Right lobe of liver (tissue), 4 donors: Measurements from ENCODE around the gene CDC42EP4.

Experiments
- POLR2A ChIP-seq: fragments of 450-650 bp; IDR thresholded peaks from one replicate; pipeline ENCODE4 v1.6.1; 2017; ENCODE audit warnings: antibody characterized with exemption, mild to moderate bottlenecking
- TF ChIP-seq, protein P1 (sequence below), 4 donors: fragments of 200-600 bp in 3 of 4; fragments of 450-650 bp in 1 of 4; IDR thresholded peaks; one replicate each; pipeline versions ENCODE4 v1.5.1 to v1.8.0; 2016 to 2022; ENCODE audit warnings: antibody characterized with exemption in 4 of 4, mild to moderate bottlenecking in 2 of 4
- donor health status: DM: no; HTN: no; CAD: no.
- donor health status: DM: no; HTN: no; CAD: no.
- donor health status: DM: no; HTN: yes; CAD: no.

DNA sequence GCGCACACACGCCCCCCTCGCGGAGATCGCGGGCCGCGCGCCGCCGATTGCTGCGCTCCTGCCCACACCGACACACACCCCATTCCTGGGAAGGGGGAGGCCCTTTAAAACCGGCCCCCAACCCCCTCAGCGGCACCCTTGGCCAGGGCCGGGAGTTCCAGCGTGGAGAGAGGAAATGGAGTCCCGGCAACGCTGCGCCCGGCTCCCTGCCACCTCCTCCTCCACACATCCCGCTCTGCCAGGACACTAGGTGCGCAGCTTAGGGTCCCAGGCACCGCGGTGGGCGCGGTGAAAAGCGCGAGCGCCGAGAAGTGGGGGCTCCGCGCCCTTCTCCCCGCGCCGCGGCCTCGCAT, 397 bp downstream of the CDC42EP4 start:
- TF ChIP-seq, protein P1, sequence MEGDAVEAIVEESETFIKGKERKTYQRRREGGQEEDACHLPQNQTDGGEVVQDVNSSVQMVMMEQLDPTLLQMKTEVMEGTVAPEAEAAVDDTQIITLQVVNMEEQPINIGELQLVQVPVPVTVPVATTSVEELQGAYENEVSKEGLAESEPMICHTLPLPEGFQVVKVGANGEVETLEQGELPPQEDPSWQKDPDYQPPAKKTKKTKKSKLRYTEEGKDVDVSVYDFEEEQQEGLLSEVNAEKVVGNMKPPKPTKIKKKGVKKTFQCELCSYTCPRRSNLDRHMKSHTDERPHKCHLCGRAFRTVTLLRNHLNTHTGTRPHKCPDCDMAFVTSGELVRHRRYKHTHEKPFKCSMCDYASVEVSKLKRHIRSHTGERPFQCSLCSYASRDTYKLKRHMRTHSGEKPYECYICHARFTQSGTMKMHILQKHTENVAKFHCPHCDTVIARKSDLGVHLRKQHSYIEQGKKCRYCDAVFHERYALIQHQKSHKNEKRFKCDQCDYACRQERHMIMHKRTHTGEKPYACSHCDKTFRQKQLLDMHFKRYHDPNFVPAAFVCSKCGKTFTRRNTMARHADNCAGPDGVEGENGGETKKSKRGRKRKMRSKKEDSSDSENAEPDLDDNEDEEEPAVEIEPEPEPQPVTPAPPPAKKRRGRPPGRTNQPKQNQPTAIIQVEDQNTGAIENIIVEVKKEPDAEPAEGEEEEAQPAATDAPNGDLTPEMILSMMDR (IDR thresholded peaks at IDR 0.05): no peak
- TF ChIP-seq POLR2A: no peak
